Activated CD4-positive, alpha-beta T cell treated with anti-CD3 and anti-CD28 coated beads, Interleukin-2, amount 10 ng/mL, durations not matched to agents 7 days and 5 days (primary cell): ENCODE measurements around the gene ZNF738. TPM values are rescaled to one million over a fixed set of nuclear protein-coding genes. Genes with fewer than 3 reads are reported as not detected.
"Not testable (repeated sequence)": the region's sequence is repeated elsewhere in the genome, so short reads cannot be mapped to it uniquely, and the experiment has no call there.

Experiments used
- CTCF ChIA-PET: fragments of 350-600 bp; sonication (Branson Sonifier 250); formaldehyde crosslinking; loops from one replicate; lab custom pipeline; 2021; ENCODE audit warnings: antibody characterized with exemption; lab: Charles Lee
- POLR2A ChIA-PET: fragments of 350-600 bp; sonication (Branson Sonifier 250); formaldehyde crosslinking; loops from one replicate; lab custom pipeline; 2021; ENCODE audit warnings: antibody characterized with exemption; lab: Charles Lee
- DNase-seq: peaks from one replicate; pipeline ENCODE4 v3.0.0-alpha.2; 2020
- H3K27ac Mint-ChIP-seq: one replicate; pipeline ENCODE4 v1.8.0; 2021; ENCODE audit warnings: mild to moderate bottlenecking, moderate library complexity, mixed read lengths
- H3K27me3 Mint-ChIP-seq: one replicate; pipeline ENCODE4 v1.8.0; 2021; ENCODE audit warnings: mixed read lengths
- H3K36me3 Mint-ChIP-seq: one replicate; pipeline ENCODE4 v1.8.0; 2021; ENCODE audit warnings: low read depth, mixed read lengths
- H3K4me1 Mint-ChIP-seq: one replicate; pipeline ENCODE4 v1.8.0; 2021; ENCODE audit warnings: mixed read lengths
- H3K4me3 Mint-ChIP-seq: one replicate; pipeline ENCODE4 v1.8.0; 2021; ENCODE audit warnings: mild to moderate bottlenecking, moderate library complexity, mixed read lengths
- H3K9me3 Mint-ChIP-seq: one replicate; pipeline ENCODE4 v1.8.0; 2021; ENCODE audit warnings: mixed read lengths
- total RNA-seq, 2 experiments: library from RNA; stranded (reverse); gene quantifications; one replicate each; pipeline ENCODE4 v1.2.3, GENCODE V29; 2021

Gene ZNF738
- total RNA-seq = 10 to 100 TPM; 15.5 TPM

- H3K27ac Mint-ChIP-seq = peak within 1 kb of the TSS; percentile 99
- ChIA-PET CTCF (interaction anchor here (0.8 to 1.8 kb wide), 4 partner anchors 23 to 226 kb away, joined by 3 to 5 read pairs (median 4); partner anchors contain the start of genes ZNF493 and ZNF708), POLR2A (interaction anchor here (0.5 to 0.7 kb wide), 3 partner anchors 16 to 1121 kb away, joined by 3 to 5 read pairs (median 4); no protein-coding TSS in a partner anchor)
- peaks cover 10% of the 10 kb centered on the region for H3K4me1 Mint-ChIP-seq
- no peaks in the 10 kb centered on the region for H3K27me3 Mint-ChIP-seq
- peak within 1 kb of the TSS; percentile 100 for H3K4me3 Mint-ChIP-seq
- peaks cover 37% of the 10 kb centered on the region for H3K36me3 Mint-ChIP-seq
- DNase-seq = peak; percentile 93
- H3K9me3 Mint-ChIP-seq = peaks cover 30% of the 10 kb centered on the region
Observed at GRCh38 chr19:21358768-21359451, at the start of gene ZNF738. ZNF738 (plus strand) TSS chr19:21359000; CDS start chr19:21359141, 141 bp downstream.

GRCh38 chr19:21312807-21313206 lies 46.0 kb upstream of the ZNF738 start:
- H3K27ac Mint-ChIP-seq, POLR2A ChIA-PET: not testable (repeated sequence)
- H3K36me3 Mint-ChIP-seq = peaks cover 72% of the 10 kb centered on the region

GRCh38 chr19:21314676-21315075 lies 44.1 kb upstream of the ZNF738 start:
- H3K36me3 Mint-ChIP-seq = peaks cover 72% of the 10 kb centered on the region
- ChIA-PET POLR2A (no interaction called here), CTCF (interaction anchor here (1.4 kb wide), 1 partner anchor 10 kb away, joined by 4 read pairs; no protein-coding TSS in a partner anchor)
- H3K9me3 Mint-ChIP-seq = peaks cover 27% of the 10 kb centered on the region
- peaks cover 4% of the 10 kb centered on the region for H3K4me1 Mint-ChIP-seq
- H3K4me3 Mint-ChIP-seq = no peak overlapping the region
- no peaks in the 10 kb centered on the region for H3K27me3 Mint-ChIP-seq
- no peak for DNase-seq
- no peak overlapping the region for H3K27ac Mint-ChIP-seq

More at GRCh38 chr19:21312807-21313206, 46.0 kb upstream of the ZNF738 start:
- peaks cover 26% of the 10 kb centered on the region for H3K9me3 Mint-ChIP-seq
- not testable (repeated sequence) for H3K4me3 Mint-ChIP-seq, DNase-seq, H3K27me3 Mint-ChIP-seq, H3K4me1 Mint-ChIP-seq
- CTCF ChIA-PET = interaction anchor here (0.7 to 1.1 kb wide), 3 partner anchors 16 to 1010 kb away, joined by 3 to 5 read pairs (median 5); partner anchors contain the start of gene ZNF708

GRCh38 chr19:21317821-21318220 lies 41.0 kb upstream of the ZNF738 start:
- H3K36me3 Mint-ChIP-seq = peaks cover 73% of the 10 kb centered on the region
- no peak overlapping the region for H3K27ac Mint-ChIP-seq
- no peak overlapping the region for H3K4me3 Mint-ChIP-seq
- no peaks in the 10 kb centered on the region for H3K27me3 Mint-ChIP-seq
- CTCF ChIA-PET = no interaction called here
- POLR2A ChIA-PET = no interaction called here
- DNase-seq = no peak
- peaks cover 30% of the 10 kb centered on the region for H3K9me3 Mint-ChIP-seq
- H3K4me1 Mint-ChIP-seq = peaks cover 9% of the 10 kb centered on the region

GRCh38 chr19:21321134-21321533 lies 37.7 kb upstream of the ZNF738 start:
- POLR2A ChIA-PET = no interaction called here
- H3K27ac Mint-ChIP-seq = no peak overlapping the region
- H3K4me3 Mint-ChIP-seq = no peak overlapping the region
- H3K27me3 Mint-ChIP-seq = no peaks in the 10 kb centered on the region
- CTCF ChIA-PET = interaction anchor here (0.7 kb wide), 1 partner anchor 291 kb away, joined by 3 read pairs; no protein-coding TSS in a partner anchor
- DNase-seq = no peak
- peaks cover 85% of the 10 kb centered on the region for H3K36me3 Mint-ChIP-seq
- H3K9me3 Mint-ChIP-seq = peaks cover 42% of the 10 kb centered on the region
- peaks cover 22% of the 10 kb centered on the region for H3K4me1 Mint-ChIP-seq

- POLR2A ChIA-PET = no interaction called here
- peaks cover 89% of the 10 kb centered on the region for H3K36me3 Mint-ChIP-seq
- no peak for DNase-seq
Observed at GRCh38 chr19:21321996-21322395, 36.8 kb upstream of the ZNF738 start.

GRCh38 chr19:21322528-21322927 lies 36.3 kb upstream of the ZNF738 start:
- ChIA-PET CTCF (interaction anchor here (0.7 kb wide), 1 partner anchor 546 kb away, joined by 3 read pairs; no protein-coding TSS in a partner anchor), POLR2A (no interaction called here)
- DNase-seq = no peak
- no peaks in the 10 kb centered on the region for H3K27me3 Mint-ChIP-seq
- peaks cover 29% of the 10 kb centered on the region for H3K4me1 Mint-ChIP-seq
- H3K4me3 Mint-ChIP-seq = no peak overlapping the region
- H3K27ac Mint-ChIP-seq = no peak overlapping the region
- peaks cover 44% of the 10 kb centered on the region for H3K9me3 Mint-ChIP-seq
- H3K36me3 Mint-ChIP-seq = peaks cover 89% of the 10 kb centered on the region

More at GRCh38 chr19:21321996-21322395, 36.8 kb upstream of the ZNF738 start:
- Mint-ChIP-seq H3K9me3 (peaks cover 46% of the 10 kb centered on the region), H3K27ac (no peak overlapping the region), H3K4me1 (peaks cover 28% of the 10 kb centered on the region), H3K4me3 (no peak overlapping the region), H3K27me3 (no peaks in the 10 kb centered on the region)
- CTCF ChIA-PET = interaction anchor here (0.8 kb wide), 1 partner anchor 11 kb away, joined by 3 read pairs; no protein-coding TSS in a partner anchor

GRCh38 chr19:21323000-21323399 lies 35.8 kb upstream of the ZNF738 start:
- no peak overlapping the region for H3K27ac Mint-ChIP-seq
- H3K4me1 Mint-ChIP-seq = peaks cover 34% of the 10 kb centered on the region
- DNase-seq = no peak
- ChIA-PET CTCF (interaction anchor here (0.6 to 0.7 kb wide), 2 partner anchors 546 to 731 kb away, joined by 3 read pairs; no protein-coding TSS in a partner anchor), POLR2A (no interaction called here)
- H3K27me3 Mint-ChIP-seq = no peaks in the 10 kb centered on the region
- peaks cover 89% of the 10 kb centered on the region for H3K36me3 Mint-ChIP-seq
- peaks cover 41% of the 10 kb centered on the region for H3K9me3 Mint-ChIP-seq
- H3K4me3 Mint-ChIP-seq = no peak overlapping the region

GRCh38 chr19:21326169-21326568 lies 32.6 kb upstream of the ZNF738 start:
- DNase-seq = no peak
- CTCF ChIA-PET = no interaction called here
- POLR2A ChIA-PET = no interaction called here
- Mint-ChIP-seq H3K4me3 (no peak overlapping the region), H3K36me3 (peaks cover 75% of the 10 kb centered on the region), H3K27ac (no peak overlapping the region), H3K9me3 (peaks cover 40% of the 10 kb centered on the region), H3K4me1 (peaks cover 37% of the 10 kb centered on the region), H3K27me3 (no peaks in the 10 kb centered on the region)

- DNase-seq = no peak
- Mint-ChIP-seq H3K36me3 (peaks cover 53% of the 10 kb centered on the region), H3K9me3 (peaks cover 27% of the 10 kb centered on the region), H3K4me3 (peak overlapping the region; percentile 93), H3K4me1 (peaks cover 32% of the 10 kb centered on the region), H3K27ac (peak overlapping the region; percentile 98), H3K27me3 (no peaks in the 10 kb centered on the region)
- ChIA-PET CTCF (interaction anchor here (0.6 to 1.9 kb wide), 7 partner anchors 9 to 155 kb away, joined by 3 to 8 read pairs (median 4); partner anchors contain the start of genes ZNF493 and ZNF738), POLR2A (interaction anchor here (1.1 kb wide), 1 partner anchor 53 kb away, joined by 4 read pairs; no protein-coding TSS in a partner anchor)
Observed at GRCh38 chr19:21328406-21328805, 30.4 kb upstream of the ZNF738 start.

GRCh38 chr19:21328885-21329605 lies 29.8 kb upstream of the ZNF738 start, which contains the start of gene ZNF708:
ZNF708 (minus strand) TSS chr19:21329410; CDS start chr19:21329212, 198 bp downstream.
- Mint-ChIP-seq H3K4me1 (peaks cover 32% of the 10 kb centered on the region), H3K36me3 (peaks cover 47% of the 10 kb centered on the region), H3K27me3 (no peaks in the 10 kb centered on the region), H3K4me3 (peak within 1 kb of the TSS; percentile 93), H3K27ac (peak within 1 kb of the TSS; percentile 98), H3K9me3 (peaks cover 25% of the 10 kb centered on the region)
- peak; percentile 83 for DNase-seq
- ChIA-PET POLR2A (interaction anchor here (0.6 to 0.9 kb wide), 2 partner anchors 68 to 240 kb away, joined by 3 to 5 read pairs; partner anchors contain the start of gene ZNF493), CTCF (interaction anchor here (0.6 to 1.9 kb wide), 9 partner anchors 10 to 154 kb away, joined by 3 to 8 read pairs (median 4); partner anchors contain the start of genes ZNF493 and ZNF738)

GRCh38 chr19:21335721-21336120 lies 23.1 kb upstream of the ZNF738 start:
- Mint-ChIP-seq H3K4me3 (no peak overlapping the region), H3K9me3 (peaks cover 38% of the 10 kb centered on the region), H3K27ac (no peak overlapping the region), H3K36me3 (peaks cover 5% of the 10 kb centered on the region), H3K27me3 (no peaks in the 10 kb centered on the region), H3K4me1 (no peaks in the 10 kb centered on the region)
- POLR2A ChIA-PET = no interaction called here
- CTCF ChIA-PET = no interaction called here
- DNase-seq = no peak
